C1 segment of cervical spinal cord (tissue), 14 donors: ENCODE data around the gene HOXB6.

Source experiments
- DNase-seq, 14 donors: peaks; one replicate each; lab custom pipeline; 2025; lab: John Stamatoyannopoulos, UW

HOXB6 gene

DNA sequence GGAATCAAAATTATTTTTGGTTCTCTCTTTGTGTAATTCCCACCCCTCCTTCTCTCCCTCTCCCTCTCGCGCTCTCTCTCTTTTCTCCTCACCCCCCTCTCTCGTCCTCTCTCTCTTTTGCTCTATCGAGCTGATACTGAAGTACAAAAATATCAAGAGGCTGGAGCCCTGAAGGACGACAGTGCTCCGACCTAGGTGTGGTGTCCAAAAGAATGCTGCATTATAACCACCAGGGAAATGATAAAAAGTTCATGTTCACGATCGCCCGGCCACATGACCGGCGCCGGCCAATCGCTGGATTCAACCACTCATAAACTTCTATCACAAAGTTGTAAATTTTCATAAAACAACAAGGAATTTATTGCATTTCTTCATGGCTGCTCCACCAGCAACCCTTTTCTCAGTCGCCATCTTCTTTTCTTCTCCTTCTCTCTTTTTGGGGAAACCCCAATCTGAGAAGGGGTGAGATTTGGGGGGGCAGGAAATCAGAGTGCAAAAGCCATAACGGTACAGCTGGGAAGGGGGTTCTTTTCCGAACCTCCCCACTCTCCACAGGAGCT is at the start of gene HOXB6:
Gene HOXB6 (minus strand): TSS at position 217 of the 560 bp plus-strand sequence. CDS start 6,836 bp downstream, outside the sequence.
- no peak for DNase-seq

DNA sequence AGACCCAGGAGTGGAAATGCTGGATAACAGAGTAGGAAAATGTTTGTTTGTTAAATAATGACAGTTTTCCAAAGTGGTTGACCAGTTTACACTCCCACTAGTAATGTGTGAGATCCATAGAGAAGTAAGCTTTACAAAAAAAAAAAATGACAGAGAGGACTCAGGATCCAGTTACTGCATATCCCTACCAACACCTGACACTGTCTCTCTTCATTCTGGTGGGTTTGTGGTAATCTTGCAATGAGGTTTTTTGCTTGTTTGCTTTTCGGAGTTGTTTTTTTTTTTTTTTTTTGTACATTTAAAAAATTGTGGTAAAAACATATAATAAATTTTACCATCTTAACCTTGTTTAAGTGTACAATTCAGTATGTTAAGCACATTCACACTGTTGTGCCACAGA is 45.0 kb upstream of the HOXB6 start:
- no peak for DNase-seq

DNA sequence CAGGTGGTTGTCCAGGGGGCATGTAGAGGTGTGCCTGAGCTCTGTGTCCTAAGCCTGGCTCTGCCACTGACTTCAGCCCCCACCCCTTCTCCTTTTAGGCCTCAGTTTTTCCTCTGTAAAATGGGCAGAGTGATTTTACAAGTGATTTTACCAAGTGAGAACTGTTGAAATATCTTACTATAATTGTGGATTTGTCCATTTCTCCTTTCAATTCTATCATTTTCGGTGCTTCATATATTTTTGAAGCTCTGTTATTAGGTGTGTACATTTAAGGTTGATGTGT is 43.1 kb upstream of the HOXB6 start:
- no peak for DNase-seq

DNA sequence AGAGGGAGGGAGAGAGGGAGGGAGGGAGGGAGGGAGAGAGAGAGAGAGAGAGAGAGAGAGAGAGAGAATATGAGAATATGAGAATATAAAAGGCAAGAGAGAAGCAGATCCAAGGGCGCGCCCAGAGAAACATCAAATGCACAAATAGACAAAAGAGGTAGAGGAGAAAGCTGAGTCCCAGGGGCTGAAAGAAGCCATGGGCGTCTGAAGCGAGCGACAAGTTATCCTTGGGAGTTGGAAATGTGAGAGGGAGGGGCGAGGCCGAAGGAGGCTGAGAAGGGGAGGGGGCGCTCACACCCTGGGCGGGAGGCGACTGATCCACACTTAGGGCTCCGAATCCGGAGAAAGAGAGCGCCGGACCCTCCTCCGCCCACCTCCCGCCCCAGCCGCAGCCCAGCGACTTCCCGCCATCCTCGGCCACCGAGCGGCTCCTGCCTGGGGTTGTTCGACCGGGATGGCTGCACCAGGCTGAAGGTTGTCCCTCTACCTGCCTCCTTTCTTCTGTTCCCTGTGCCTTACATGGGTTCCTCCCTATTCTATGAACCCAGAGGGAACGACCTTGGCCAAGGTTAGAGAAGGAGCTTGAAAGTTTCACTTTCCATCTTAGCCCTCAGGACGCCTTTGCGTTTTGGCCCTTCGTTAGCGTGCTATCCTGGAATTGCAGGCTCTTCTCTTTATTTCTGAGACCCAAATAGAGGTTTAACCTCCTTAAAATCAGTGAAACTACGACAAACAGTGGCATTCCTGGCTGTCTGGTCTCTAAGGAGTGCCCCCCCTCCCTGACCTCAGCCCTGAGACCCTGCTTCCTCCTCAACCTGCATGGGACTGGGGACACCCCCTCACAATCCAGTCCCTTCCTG is 42.5 kb upstream of the HOXB6 start:
- no peak for DNase-seq

DNA sequence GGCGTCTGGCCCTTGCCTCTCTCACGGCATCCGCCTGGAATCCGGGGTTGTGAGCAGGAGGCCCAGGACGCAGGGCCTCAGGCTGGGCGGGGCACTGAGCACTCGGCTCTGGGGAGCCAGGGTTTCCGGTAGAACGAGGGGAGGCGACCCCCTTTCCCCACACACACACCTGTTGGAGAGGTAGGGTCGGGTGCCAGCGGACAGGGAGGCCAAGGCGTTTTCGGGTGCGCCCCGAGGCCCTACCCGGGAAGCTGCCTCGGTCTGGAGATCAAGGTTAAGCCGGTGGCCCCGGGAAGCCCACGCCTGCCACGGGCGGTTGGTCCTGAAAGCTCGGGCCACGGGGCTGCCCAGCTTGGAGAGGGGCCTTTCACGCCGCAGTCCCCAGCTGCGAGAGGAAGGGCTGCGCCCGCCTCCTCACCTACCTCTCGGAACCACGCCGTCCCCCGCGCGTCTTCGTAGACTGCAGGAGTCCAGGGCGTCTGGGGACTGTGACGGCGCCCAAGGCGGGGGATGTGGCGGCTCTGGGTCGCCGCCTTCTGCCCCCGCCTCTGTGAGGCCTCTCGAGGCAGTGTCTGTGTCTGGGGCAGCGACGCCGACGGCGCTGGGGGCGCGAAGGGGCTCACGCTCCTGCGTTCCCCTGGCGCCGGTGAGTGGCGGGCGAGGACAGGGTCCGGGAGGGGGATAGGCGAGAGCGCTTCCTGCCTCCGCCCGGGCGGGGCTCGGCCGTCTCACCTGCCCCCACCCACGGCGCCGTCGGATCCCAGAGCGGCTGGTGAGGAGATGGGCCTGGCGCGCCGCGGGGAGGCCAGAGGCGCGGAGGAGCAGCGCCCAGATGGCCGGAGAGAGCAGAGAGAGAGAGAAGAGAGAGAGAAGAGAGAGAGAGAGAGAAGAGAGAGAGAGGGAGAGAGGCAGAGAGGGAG is 41.7 kb upstream of the HOXB6 start:
- DNase-seq, result no peak

DNA sequence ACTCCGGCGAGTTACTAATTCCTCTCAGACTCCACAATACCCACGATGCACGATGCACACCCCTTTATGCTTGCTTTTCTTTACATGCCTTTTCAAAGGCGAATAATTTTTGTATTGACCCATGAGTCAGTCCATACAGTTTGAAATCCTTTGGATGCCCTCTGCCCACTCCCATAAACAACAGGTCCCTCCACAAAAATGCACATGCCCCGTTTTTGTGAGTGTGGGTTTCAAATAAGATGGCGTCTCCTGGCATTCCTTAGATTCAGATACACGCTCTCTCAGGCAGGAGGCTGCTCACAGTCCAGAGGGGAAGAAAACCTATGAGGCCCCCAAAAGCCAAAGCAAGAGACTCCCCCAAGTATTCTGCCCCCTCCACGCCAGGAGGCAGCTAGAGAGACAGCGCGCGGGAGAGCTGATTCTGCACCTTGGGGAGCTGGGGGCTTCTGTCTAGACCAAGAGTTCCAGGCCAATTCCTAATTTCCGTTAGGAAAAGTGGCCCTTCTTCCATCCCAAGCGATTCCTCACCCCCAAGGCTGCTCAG is 40.9 kb upstream of the HOXB6 start:
- no peak for DNase-seq

DNA sequence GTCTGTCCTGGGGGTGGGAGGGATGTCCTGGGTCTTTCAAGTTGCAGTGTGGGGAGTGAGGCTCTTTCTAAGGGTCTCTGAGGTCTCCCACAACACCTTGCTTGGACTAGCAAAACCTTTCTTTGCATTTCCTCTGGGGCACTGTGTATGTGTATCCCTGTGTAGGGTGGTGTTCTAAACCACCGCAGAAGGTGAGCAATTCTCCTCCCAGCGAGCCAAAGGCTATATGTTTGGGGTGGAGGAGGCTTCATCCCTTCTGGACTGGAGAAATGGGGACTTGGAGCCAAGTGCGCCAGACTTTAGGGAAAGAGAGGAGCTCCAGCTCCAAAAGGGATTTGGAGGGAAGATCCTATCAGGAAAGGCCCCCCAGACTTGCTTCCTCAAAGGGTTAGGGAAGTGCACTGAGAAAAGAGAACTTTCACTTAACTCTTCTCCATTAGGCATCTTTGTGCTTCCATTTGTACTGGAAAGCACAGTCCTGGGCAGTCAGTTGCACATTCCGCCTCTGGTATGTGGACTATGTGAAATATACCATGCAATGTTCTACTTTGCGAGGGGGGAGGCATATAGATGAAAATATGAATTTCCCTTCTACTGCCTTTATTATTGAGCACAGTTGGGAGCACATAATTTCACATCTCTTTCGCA is 40.2 kb upstream of the HOXB6 start:
- no peak for DNase-seq

DNA sequence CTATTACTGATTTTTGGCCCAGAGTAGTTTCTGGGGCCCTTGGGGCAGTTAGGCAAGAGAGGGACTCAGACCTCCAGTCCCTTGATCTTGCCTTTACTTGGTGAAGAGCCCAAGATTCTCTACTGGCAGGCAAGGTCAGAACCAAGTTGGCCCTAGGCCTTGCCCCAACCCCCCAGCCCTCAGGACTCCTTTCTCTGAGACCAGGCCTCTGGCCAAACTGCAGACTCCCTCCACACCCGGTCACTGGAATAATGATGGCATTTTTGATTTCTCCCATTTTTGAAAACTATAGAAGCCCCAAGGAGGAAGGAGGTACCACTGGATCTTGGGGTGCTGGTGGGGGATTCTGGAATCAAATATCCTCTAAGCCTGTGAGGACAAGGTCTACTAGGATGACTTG is 39.4 kb upstream of the HOXB6 start:
- no peak for DNase-seq

DNA sequence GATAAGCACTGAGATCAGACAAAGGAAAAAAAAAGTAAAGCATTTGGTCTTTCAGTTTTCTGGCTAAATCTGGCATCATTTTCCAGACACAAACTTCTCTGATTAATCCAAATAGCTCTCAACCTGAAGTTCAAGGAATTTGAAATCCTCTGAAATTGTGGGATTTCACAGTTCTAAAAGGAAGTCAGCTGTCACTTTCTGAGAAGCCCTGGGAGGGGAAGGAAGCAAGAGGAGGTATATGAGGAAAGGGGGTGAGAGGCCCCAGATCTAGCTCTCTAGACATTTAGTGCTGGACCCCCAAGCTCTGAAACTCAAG is 38.9 kb upstream of the HOXB6 start:
- DNase-seq, result no peak

DNA sequence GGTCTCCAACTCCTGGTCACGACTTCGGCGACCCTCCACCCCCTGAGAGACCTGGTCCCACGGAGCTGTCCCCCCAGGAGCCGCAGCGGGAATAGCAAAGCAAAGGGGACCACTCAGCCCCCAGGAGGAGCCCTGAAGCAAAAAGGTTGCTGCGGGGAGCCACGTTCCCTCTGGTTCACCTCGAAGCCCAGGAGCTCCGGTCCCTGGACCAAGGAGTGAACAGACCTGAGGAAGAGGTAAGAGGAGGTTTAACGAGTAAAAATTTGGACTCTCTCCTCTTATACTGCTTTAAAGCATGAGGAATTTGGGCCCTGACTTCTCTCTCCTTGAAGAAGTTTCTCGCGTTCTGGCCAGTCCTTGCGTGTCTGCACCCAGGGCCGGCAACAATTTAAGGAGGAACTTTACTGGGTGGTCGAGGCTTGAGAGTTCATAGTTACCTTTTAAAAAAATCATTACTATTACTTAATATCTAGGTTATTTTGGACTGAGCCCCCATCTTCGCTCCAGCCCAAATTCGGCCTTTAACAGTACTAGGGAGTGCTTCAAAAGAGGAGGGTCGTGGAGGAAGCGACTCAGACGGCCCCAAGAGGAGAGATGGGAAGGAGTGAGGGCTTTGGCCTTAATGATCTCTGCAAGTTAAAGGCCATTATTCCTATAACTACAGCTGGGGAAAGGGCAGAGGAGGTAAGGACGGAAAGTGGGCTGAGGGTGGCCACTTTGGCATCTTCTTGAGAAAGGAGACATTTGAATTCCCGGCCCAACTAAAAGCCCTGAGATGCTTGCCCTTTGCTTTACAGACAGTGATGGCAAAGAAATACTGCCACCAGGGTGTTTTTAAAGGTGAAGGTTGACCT is 38.3 kb upstream of the HOXB6 start:
- no peak for DNase-seq

DNA sequence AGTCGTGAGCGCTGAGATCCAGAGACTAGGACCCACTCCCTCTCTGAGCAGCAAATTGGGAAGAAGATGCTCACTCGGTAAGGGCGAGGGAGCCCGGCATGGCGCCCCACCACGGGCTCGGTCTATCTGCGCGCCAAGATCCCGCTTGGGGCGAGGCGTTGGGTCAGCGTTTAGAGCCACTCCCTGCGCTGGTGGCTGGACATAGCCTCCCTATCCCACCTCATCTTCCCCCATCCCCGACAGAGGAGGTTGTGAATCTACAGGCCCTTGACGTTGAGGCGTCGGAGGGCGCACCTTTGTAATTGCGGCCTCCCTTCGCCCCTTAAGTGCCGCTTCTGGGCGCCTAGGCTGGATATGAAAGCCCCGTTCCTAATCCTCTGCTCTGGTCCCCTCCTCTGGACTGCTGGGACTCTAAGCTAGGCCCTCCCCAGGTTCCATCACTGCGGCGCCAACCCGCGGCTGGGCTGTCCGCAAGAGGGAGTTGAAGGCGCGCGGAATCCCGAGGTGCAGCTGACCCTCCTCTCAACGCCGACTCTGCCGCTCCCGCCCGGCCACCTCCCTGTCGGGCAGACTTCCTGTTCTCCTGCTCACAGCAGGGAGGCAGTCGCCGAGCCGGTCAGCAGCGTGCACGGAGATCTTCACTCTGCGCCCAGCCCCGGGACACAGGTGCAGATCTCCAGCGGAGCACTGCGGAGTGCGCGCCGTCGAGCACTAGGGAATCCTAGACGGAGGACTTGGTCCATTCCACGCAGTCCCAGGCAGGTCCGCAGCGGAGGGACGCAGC is 37.5 kb upstream of the HOXB6 start:
- no peak for DNase-seq

DNA sequence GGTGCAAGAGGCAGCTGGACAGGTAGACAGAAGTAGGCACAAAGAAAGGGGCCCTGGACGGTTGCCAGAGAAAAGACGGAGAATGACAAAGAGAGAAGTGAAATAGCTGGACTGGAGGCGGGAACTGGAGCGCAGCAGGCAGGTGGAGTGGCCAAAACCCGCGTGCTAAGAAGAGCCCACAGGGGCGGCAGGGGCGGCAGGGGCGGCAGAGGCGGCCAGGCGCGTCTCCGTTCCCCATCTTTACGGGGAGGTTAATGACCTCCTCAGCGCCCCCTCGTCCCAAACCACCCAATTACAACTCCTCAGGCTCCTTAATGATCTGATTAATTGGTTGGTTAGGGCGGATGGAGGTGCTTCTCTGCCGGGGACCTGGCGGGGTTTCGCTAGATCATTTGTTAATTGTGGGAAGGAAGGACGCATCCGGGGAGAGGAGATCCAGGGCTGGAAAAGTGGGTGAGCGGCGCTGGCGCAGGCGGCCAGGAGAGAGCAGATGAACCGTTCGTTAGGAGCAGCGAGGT is 36.8 kb upstream of the HOXB6 start:
- DNase-seq, result no peak

DNA sequence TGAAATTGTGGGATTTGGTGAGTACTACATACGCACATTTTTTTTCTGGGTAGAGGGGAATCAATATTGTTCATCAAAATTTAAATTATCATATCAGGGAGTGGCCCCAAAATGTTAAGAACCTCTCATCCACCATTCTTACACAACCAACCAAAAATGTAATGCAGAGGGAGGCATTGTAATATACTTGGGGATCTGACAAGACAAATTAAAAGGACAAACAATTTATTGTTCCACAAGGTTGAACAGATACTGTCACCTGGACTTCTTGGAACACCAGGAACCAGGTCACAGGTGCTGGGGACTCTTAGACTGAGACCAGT is 36.0 kb upstream of the HOXB6 start:
- no peak for DNase-seq

DNA sequence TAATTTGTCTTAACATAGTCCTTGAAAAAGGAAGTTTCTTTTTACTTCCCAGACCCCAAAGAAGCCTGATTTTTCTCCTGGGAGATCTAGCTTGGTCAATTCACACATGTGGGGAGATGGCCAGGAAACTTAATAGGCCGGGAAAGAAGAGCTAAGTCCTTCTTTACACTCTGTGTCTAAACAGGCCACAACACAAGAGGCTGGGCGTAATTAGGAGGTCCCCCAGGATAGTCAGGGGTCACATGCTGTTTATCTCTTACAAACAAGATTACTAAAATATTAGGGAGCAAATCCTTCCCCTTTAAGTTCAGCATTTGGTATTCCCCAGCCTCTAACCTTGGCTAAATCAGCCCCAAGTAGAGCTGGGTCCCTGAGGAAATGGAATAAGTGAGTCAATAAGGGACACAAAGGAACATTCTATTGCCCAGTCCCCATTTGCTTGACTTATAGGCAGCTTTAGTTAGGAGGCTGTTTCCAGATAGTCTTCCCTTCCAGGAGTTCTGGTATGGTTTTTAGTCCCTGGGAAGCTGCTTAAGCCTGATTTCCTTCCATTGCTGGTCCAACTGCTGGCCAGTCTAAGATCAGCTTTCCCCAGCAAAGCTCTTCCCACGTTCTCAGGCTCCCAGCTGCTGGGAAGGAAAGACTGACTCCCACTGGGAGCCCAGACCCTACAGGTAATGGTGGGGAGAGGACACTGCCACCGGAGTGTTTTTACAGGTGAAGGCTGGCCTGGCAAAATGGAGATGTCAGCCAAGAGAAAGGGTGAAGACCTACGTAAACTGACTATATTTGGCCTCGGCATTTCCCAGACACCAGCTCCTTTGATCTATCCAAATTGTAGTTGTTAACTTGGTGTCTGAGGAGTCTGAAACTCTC is 35.4 kb upstream of the HOXB6 start:
- no peak for DNase-seq

DNA sequence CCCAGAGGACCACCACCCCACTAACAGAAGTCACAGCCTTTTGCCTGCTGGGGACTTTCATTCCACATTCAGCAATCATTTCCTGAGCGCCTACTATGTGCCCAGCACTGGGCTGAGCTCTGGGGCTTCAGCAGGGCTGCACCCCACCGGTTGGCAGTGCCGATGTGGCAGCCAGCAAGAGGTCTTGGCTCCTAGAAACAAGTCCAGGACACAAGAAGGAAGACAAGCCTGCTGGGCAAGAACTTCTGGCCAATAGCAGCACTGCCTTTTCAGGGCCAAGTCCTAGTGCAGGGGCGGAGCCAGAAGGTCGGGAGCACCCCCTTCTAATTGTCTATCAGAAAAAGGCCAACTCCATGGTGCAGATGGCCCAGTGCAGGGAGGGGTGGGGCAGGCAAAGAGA is 34.4 kb upstream of the HOXB6 start:
- DNase-seq, result no peak

DNA sequence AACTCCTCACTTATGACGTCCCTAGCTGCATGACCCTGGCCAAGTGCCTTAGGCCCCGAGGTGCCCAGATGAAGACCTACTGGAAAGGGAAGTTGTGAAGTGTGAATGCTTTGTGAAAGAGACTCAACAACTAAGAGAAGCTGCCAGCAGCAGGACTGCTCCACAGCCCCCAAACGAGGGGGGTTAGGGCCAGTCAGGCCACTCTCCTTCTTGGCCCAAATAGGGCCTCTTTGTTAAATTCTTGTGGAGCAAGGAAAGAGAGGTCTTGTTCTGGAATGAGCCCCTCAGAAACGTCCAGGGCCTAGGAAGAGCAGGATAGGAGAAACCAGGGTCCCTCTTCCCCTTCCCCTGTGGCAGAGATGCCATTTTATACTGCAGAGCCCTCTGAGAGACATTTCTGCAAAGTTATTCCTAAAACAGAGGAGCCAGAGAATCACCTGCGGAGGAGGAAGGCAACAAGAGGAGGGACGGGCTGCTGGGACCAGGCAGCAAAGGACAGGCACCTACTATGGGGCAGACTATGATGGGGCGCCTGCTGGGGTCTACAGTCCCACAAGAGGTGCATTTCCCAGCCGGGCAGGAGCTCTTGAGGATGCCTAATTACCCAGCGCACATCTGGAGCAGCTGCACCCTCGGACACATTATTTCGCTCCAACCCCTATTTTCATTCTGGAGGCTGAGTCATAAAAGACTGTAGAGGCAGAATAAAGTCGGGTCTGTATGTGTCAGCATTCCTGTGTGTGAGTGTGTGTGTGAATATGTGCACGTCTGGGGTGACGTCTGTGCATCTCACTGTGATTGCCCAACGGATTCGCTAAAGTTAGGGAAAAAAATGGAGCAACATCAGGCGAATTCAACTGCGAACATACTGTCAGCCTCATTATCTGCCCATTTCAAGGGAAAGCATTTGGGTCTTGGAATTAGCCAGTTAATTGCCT is 32.8 kb upstream of the HOXB6 start:
- no peak for DNase-seq

DNA sequence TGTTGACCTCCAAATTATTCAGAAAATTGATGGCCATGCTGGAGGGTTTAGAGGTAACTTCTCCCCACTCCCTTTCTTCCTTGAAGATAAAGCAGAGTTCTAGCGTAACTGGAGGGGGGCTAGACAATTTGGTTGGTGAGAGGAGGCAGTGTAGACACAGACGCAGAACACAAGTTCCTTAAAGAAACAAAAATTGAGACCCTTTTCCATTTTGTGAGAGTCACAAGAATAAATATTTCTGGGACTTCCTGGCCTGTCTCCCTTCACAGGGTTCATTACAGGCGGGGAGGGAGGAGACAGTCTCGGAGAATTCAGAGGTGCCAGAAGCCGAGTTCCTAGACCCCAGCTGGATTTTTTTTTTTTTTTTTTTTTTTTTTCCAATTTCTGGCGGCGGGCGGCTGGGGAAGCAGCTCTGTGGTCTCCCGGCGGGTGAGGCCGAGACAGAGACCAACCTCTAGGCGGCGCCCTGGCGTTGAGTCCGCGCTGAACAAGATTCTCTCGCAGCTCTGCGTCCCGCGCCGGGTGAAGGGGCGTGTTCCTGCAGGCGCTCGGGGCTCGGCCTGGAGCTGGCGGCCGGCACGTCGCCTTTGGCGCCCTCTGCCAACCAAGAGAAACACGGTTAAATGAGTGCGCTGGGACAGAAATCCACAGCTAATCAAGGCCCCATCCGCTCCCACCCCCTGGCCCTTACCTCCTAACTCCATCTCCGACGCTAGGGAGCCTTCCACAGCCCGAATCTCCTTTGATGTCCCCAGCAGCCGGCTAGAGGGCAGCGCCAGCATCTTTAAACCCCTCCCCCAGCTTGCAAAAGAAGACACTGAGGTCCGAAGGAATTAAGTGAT is 31.6 kb upstream of the HOXB6 start:
- DNase-seq, result peak in 3 of 14 donors; percentile 14 to 36 (median 34)
